NOMO-1 treated with dmso at 0.1 percent for 144 hours (cell line): ENCODE data around the gene MFN2.

Source experiments
- DNase-seq: peaks from one replicate; lab custom pipeline; 2025; ENCODE audit not compliant: unreplicated experiment; lab: John Stamatoyannopoulos, UW

MFN2 gene

DNA sequence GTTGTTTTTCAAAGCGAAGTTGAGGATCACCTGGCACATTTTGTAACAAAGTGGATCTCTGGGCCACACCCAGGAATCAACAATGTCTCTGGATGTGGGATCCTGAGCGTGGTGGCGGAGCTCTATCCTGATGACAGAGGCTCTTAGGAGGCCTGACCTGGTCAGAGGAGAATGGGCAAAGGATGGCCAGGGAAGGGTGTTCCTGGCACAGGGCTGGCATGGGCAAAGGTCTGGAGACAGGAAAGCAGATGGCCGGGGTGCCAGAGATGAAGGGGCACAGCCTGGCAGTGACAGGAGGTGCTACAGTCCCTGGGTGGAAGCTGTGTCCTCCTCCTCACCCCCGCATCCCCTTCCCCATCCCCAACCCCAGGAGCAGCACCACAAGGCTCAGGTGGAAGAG is 20.0 kb upstream of the MFN2 start:
- DNase-seq = no peak

DNA sequence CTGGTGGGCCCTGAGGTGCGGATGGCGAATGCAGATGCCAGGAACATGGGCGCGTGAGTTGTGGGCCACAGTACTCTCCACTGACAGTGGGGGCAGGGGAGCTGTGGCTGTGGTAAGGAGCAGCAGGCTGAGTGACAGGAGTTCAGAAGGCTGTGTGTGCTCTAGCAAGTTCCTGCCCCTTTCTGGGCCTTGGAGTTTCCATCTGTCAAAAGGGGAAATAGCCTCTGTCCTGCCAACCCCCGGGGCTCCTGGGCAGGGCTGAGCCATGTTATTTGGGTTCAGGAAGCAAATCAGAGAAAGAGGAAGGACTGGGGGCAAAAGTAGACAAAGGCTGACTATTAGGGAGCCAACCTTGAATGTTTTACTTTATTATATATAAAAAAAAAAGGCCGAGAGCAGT is 19.5 kb upstream of the MFN2 start:
- peak; percentile 70 for DNase-seq

DNA sequence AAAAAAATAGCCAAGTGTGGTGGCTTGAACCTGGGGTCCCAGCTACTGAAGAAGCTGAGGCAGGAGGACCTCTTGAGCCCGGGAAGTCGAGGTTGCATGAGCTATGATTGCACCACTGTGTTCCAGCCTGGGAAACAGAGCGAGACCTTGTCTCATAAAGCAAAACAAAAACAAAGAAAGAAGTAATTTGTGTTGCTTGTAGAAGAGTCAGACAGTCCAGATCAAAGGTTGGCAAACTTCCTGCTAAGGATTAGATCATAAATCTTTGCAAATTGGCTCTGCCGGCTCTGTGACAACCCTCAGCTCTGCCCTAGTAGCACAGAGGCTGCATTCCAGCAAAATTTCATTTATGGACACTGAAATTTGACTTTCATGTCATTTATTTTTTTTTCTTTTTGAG is 19.0 kb upstream of the MFN2 start:
- DNase-seq = peak; percentile 72

DNA sequence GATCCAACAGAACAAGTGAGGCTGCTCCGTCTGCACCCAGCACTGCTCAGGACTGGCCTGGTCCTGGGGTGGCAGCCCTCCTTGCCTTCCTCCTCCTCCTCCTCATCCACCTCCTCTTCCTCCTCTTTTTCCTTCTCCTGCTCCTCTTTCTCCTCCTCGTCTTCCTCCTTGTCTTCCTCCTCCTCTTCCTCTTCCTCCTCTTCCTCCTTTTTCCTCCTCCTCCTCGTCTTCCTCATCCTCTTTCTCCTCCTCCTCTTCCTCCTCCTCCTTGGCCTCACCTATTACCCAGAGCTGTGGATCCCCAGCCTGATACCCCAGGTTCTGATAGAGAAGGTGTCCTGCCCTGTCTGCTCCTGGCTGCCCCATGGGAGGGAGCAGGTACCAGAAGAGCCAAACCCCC is 16.6 kb upstream of the MFN2 start:
- DNase-seq = no peak

DNA sequence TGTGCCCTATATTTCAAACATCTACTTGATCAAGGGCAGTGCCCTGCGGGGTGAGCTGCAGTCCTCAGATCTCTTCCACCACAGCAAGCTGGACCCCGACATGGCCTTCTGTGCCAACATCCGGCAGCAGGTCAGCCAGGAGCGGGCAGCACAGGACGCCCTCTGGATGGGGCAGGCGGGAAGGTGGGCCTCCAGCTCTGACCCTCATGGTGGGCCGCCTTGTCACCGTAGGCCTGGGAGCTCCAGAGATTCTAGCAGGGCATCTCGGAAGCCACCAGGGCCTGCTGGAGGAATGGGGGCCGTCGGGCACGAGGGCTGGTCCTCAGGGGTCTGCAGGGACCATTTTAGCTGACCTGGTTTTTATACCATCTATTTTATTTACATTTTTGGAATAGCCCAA is 15.6 kb upstream of the MFN2 start:
- no peak for DNase-seq

DNA sequence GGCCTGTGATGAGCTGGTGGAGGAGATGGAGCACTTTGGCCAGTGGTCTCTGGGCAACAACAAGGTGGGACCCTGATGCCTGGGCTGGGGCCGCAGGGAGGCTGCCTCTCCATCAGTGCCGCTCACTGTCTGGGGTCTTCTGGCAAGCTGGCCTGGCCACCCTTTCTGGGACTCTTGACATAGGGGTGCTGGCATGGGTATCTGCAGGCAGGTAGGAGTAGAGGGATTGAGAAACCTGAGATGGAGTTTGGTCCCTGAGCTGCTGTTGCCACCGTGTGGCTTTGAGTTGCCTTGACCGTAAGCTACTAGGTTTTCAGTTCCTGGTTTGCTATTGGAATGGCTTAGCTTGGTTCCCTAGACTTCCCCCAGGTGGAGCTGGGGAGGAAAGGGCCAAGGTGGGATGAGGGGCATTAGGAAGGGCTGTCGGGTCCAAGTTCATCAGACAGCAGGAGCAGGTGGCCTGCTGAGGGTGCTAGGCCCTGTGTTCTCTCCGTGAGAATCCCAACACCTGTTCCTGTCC is 13.2 kb upstream of the MFN2 start:
- peak; percentile 44 for DNase-seq

DNA sequence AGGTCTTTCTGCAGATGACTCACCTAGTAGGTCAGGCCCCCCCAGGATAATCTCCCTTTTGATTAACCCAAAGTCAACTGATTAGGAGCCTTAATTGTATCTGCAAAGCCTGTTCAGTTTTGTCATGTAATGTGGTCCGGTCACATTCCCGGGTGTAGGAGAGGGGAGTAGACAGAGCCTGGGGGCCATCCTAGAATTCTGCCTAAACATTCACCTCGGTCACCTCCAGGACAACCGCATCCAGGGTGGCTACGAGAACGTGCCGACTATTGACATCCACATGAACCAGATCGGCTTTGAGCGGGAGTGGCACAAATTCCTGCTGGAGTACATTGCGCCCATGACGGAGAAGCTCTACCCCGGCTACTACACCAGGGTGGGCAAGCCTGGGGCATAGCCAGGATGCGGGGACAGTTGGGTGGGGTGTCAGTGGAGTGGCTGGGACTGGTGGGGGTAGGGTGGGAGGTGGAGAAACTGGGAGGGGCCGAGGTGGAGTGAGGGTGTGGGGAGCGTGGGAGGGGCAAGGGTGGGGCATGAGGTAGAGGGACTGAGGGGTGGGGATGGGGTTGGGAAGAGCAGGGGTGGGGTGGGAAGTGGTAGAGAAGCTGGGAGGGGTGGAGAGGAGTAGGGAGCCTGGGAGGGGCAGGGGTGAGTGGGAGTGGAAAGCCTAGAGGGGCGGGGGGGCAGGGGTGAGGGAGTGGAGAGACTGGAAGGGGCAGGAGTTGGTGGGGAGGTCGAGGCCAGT is 9.6 kb upstream of the MFN2 start:
- no peak for DNase-seq

DNA sequence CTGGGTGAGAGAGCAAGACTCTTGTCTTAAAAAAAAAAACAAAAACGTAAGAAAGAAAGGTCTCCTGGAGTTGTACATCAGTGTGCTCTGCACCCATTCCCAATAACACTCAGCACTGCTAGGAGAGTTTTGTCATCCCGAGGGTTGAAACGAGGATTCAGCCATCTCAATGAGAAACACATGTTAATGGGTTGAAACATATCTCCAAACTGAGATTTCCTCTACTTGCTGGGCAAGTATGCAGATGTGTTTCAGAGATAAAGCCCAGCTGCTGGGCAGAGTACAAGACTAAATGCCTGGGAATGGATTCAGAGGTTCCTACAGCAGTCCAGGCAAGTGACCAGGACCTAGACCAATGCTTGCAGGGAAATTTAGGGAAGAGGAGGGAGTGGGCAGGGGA is 2.6 kb upstream of the MFN2 start:
- no peak for DNase-seq

DNA sequence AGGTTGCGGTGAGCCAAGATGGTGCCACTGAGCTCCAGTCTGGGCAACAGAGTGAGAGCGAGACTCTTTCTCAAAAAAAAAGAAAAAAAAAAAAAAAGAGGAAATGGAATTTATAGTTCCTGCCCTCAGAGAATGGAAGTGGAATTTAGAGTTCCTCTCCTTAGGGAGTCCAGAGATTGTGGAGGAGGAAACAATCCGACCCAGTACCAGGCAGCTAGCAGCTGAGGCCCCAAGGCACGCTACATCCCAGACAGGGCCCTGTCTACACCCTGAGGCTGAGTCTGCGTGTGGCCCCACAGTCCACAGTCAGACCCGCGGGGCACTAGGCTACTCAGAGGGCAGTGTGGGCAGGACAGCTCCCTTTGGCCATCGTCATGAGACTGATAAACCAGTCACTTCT is 1.9 kb upstream of the MFN2 start:
- no peak for DNase-seq

DNA sequence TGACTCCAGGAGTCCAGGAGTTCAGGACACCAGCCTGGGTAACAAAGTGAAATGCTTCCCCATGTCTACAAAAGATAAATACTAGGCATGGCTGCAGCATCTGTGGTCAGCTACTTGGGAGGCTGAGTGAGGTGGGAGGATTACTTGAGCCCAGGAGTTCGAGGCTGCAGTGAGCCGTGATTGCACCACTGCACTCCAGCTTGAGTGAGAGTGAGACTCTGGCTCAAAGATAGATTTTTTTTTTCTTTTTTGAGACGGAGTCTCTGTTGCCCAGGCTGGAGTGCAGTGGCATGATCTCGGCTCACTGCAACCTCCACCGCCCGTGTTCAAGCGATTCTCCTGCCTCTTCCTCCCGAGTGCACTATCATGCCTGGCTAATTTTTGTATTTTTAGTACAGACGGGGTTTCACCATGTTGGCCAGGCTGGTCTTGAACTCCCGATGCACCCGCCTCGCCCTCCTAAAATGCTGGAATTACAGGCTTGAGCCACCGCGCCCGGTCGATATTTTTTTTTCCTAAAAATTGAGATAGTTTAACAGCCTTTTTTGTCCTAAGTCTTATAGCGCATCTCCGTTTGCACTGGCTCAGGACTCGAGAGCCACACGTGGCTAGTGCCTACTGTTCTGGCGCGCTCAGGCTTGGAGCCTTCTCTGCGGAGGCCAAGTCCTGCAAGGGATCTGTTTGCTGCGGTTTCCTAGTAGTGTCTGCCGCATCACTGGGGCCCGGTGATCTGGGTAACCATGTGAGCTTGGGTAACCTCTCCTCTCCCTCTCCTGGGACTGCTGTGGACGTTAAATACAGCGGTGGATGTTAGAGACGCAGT is 1.0 kb upstream of the MFN2 start:
- no peak for DNase-seq

DNA sequence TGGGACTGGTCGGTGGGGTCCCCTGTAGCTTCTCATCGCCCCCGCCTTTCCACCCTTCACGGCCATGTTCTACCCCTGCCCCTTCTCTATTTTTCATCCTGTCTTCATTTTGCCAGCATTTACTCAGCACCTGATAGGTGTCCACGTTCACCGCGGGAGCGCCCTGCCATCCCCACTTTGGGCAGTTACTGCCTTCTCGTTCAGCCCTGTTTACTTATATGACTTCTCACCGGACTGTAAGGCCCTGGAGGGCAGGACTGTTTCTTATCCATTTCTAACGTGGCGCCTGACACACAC is 380 bp downstream of the MFN2 start:
- DNase-seq = no peak

DNA sequence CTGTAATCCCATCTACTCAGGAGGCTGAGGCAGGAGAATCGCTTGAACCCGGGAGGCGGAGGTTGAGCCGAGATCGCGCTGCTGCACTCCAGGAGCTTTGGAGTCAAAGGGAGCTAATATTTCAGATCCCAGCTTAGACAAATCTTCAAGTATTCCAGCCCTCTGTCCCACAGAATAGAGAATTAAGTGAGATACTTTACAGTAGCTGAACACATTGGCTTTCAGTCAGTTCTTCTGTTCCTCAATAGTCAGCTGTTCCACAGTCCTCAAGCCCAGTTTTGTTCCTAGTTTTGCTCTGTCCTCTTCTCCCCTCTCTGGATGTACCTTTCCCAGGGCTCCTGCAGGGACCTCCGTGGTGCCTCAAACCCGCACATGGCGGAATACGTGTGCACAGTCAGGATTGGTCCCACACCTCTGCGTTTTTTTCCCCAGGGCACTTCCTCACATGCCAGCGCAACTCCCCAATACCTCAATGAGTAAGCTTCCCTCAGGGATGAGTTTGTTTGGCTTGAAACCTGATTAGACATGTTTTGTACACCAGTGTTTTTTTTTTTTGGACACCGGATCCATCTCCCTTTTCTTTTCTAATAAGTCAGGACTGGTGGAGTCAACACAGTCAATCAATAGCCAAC is 1.2 kb downstream of the MFN2 start:
- DNase-seq = no peak

DNA sequence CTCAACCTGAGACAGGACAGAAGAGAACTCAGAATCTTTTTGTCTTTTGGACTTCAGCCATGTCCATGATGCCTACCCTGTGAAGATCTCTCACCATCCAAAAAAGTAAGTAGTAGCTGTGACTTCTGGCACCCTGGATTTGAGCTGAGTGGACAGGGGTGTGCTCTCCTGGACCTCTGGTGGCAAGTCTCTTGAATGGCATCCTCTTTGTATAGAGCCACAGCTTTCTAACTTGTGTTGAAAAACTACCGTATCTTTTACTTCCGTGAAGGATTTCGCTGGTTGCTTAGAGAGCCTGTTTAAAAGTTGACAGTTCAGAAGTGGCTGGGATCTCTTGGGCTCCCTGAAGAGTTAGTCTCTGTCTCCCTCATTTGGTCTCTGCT is 1.8 kb downstream of the MFN2 start:
- DNase-seq = no peak

DNA sequence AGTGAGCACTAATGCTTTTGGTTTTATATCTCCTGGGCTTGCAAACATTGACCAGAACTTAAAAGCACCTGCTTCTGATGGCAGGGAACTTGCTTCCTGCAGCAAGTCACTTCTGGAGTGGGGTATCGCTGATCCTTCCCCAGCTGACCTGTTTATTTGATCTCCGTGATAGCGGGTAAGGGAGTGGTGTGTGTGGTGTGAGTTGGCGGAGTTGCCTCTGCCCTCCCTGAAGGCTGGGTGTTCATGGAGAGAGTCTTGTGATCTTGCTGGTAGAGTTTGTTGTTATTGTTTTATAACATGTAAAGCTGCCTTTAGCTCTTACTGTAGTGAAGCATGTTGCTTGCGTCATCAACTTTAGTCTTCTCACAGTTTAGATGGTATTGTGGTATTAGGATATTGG is 3.9 kb downstream of the MFN2 start:
- no peak for DNase-seq

DNA sequence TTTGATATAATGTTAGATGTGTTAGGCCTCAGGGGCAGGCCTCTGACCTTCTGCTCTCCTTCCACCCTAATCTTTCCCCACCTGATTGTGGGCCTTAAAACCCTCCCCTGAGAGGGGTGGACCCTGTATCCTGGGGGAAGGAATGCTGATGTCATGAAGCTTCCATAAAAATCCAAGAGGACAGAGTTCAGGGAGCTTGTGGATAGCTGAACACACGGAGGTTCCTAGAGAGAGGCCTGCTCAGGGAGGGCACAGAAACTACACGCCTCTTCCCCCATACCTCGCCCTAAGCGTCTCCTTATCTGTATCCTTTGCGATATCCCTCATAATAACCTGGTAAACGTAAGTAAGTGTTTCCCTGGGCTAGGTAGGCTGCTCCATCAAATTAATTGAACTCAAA is 4.3 kb downstream of the MFN2 start:
- no peak for DNase-seq

DNA sequence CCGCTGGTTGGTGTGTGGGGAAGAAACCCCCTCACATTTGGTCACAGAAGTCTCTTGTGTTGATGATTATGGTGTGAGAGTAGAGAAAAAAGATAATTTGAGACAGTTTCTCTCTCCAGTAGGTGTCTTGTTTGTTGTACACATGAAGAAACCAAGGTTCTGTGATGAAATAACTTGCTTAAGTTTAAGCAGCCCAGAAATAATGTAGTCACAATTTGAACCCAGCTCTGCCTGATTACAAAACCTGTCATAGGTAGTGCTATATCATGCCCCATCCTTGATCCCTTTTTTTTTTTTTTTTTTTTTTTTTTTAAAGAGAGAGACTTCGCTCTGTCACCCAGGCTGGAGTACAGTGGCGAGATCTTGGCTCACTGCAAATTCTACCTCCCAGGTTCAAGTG is 4.9 kb downstream of the MFN2 start:
- DNase-seq = no peak

DNA sequence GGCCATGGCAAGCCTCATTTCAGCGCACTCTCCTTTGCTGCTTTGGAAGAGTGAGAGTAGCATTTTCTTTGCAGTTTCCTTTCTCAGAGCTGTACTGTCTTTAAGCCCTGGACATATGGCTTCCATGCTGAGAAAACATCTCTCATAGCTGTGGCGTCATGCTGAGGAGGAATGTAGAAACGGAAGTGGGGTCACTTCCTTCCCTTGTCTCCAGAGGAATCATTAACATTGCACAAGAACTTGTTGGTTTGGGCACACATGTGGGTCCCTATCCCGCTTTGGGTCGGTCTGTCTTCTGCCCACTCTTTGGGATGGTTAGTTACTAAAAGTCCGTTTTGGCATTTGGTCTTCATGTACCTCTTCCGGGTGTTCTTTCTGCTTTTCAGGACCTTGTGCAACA is 5.6 kb downstream of the MFN2 start:
- DNase-seq = peak; percentile 47

DNA sequence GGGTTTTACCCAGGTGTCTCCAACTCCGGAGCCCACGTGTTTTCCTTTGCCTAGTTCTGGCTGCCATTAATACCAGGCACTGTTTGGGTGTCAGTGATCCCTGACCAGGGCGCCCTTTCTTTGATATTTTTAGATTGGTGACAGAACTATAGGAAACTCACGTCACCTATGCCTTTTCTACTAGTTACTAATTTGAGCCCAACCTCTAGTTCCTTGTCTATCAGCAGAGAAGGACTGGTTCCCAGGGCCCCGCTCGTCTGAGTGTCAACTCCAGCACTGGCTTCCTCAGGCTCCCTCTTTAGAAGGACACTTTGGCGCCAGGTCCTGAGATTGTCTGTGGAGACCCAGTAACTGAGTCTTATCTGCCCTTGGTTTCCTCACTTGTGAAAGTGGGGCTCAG is 9.4 kb downstream of the MFN2 start:
- no peak for DNase-seq

DNA sequence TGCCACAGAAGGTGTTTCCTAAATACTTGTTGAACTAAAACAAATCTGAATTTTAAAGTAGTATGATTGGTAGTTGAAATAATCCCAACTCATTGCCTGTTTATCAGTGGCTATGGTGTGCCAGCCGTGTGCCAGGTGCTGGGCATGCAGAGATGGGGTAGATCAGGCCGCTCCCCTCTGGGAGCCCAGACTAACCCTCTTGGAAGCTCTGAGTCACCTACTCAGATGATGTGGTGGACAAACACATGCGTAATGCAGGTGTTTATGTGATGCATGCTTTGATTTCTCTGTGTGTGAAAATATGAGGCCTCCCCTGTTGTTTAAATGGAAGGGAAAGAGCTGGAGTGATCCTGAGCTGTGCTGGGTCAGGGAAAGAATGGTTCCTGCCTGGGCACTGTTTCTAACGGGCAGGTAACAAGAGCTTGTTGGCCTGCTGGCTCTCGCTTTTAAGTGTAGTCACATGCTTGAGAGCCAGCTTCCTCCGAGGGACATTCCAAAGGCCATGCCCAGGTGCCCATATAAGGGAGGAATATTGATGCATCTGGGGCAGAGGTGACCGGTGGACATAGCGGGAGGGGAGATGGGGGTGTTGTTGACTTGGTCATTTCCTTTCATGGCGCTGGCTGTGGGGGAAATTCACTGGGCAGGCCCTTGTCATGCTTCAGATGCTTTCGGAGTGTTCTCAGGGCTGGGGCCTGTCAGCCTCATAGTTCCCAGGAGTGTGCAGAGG is 10.2 kb downstream of the MFN2 start:
- DNase-seq = no peak

DNA sequence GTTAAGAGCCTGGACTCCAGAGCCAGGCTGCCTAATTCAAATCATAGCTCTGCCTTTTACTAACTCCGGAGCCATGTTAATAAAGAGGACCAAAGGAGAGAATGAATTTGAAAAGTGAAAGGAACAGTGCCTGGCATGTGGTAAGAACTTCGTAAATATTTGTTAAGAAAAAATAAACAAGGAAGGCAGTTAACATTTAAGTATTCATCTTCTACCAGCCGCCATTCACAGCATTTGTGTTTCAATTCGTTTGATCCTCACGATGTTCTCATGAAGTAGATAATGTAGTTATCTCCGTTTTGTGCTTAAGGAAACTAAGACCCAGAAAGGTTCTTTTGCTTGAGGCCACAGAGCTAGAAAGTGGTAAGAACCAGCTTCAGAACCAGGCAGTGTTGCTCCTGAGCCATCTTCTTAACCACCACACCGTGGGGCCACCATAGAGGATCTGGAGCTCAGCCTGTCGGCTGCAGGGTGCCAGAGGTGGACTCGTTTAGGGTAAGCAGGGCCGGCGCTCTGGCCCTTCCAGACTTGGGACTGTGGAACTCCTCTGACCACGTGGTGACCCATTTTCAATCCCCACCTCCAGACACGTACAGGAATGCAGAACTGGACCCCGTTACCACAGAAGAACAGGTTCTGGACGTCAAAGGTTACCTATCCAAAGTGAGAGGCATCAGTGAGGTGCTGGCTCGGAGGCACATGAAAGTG is 11.9 kb downstream of the MFN2 start:
- no peak for DNase-seq
